H1 (cell line): ENCODE results near the gene POLR1G. TPM values are rescaled to one million over a fixed set of nuclear protein-coding genes. Genes with fewer than 3 reads are reported as not detected.

ENCODE experiments used
- TAF1 ChIP-seq: IDR thresholded peaks from 2 replicates; pipeline ENCODE4 v1.6.1; 2011; ENCODE audit warnings: mild to moderate bottlenecking, low read depth, low read length
- polyA plus RNA-seq, 7 experiments: library from polyadenylated mRNA; depleted of rRNA in 3 of 7; stranded (reverse) in 5 of 7; unstranded in 2 of 7; fragments of >200 nt in 5 of 7; fragments of 200-250 nt in 2 of 7; gene quantifications; 1 replicate in 5 of 7; 2 replicates in 1 of 7; 4 replicates in 1 of 7; pipeline versions ENCODE4 v1.2.1 to v1.2.3, GENCODE V29; 2011 to 2013; ENCODE audit warnings: missing spikeins in 2 of 7, mixed read lengths in 2 of 7
- total RNA-seq: library from RNA; stranded (reverse); fragmentation: NEBNext Ultra II Directional; extraction: Animal tissue kit (Norgen Biotek cat#: 25700); gene quantifications from 2 replicates; pipeline ENCODE4 v1.2.1, GENCODE V29; 2021

The POLR1G gene
- total and polyA plus RNA-seq, 2 of the 8 experiments (the other 6 are each of a cell fraction or from before 2014, with no cell fraction given), result 16.8 to 34.8 TPM

GRCh38 chr19:45443462-45444317 is 37.2 kb downstream of the POLR1G start (continued):
- TF ChIP-seq TAF1, result peak; percentile 66; the same call in 1 of the 2 replicates
